HG03469 (cell line): ENCODE results near the gene TVP23B.
A peak's percentile ranks its signal among the peaks of the same experiment; 100 is the strongest.
"Not testable (repeated sequence)": the region's sequence is repeated elsewhere in the genome, so short reads cannot be mapped to it uniquely, and the experiment has no call there.

Source experiments
- ATAC-seq: cut with Tn5 transposase; IDR thresholded peaks from one replicate; pipeline ENCODE4 v1.9.1; 2021; ENCODE audit warnings: mild to moderate bottlenecking, moderate library complexity, moderate number of reproducible peaks; ENCODE audit not compliant: unreplicated experiment

The TVP23B gene

DNA sequence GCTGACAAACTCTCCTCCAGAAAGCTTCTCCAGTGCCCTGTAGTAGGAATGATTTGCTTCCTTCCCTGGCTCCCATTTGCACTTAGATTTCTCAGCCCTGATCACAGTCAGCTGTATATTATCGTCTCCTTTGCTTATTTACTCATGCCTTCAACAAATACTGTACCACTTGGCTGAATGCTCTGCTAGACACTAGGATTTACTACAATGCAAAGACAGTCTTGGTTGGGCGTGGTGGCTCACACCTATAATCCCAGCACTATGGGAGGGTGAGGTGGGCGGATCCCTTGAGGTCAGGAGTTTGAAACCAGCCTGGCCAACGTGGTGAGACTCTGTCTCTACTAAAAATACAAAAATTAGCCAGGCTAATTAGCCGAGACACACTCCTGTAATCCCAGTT, 5.9 kb downstream of the TVP23B start:
- not testable (repeated sequence) for ATAC-seq

DNA sequence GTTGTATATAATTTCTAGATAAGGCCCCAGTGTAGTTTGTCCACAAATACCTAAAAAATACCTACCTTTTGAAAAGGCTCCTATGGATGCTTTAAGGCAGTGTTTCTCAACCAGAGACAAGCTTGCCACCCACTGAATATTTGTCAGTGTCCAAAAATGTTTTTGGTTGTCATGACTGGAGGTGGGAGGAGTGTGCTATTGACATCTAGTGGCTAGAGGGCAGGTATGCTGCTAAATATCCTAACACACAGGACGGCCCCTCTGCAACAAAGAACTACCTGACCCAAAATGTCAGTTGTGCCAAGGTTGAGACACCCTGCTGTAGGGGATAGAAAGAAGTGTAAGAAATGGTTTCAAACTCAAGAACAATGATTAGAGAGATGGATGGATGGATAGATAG, 10.4 kb downstream of the TVP23B start:
- not testable (repeated sequence) for ATAC-seq

DNA sequence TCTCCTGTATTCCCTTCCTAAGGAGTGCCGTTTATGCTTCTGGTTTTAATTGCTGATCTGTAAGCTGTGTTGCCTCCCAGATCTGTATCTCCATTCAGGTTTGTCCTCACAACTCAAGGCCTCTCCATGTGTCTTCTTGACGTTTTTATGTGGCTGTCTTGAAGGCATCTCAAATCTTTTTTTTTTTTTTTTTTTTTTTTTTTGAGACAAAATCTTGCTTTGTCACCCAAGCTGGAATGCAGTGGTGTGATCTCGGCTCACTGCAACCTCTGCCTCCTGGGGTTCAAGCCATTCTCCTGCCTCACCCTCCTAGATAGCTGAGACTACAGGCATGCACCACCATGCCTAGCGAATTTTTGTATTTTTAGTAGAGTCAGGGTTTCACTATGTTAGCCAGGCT, 13.9 kb downstream of the TVP23B start:
- not testable (repeated sequence) for ATAC-seq

DNA sequence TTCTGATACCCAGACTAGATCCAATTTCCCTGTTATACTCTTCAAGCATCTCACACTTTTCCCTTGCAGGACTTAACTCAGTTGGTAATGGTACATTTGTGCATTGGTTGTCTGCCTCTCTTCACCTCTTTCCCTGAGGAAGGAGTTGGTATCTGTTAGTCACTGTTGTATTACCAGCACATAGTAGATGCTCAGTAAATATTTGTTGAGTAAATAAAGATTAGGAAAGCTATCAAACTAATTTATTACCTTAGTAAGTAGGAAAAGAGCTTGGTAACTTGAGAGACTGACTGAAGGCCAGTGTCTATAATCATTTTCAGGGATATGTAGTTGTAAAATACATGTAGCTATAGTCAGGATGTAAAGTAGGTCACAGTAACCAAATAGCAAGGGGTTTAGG, 15.9 kb downstream of the TVP23B start:
- ATAC-seq = not testable (repeated sequence)

DNA sequence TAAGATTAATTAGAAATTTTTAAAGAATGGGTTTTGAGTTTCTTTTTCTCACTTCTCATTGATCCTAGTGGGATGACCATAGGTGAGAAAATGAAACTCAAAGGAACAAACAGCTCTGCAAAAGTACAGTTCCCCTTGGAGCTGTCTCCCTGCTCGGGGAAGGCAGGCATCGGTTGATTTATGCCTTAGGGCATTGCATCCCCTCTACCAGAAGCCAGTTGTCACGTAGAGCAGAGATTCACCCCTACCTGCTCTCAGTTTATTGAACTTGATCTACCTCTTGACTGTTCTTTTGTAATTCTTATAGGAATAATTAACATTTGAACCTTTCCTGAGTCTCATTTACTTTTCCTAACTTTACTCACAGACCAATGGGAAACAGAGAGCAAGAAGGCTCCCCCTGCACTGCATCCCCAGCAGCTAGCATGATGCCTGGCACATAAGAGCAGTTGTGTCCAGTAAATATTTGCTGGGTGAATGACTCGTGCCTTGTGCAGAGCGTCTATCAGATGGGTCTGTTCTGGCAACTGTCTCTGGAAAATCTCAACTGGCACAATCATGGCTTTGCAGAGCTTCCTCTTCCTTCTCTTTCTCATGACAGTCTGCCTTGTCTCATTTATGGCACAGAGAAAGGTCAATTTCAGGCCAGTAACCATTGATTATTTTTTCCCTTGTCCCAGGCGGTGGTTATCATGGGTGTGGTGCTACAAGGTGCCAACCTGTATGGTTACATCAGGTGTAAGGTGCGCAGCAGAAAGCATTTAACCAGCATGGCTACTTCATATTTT, 22.7 kb downstream of the TVP23B start:
- not testable (repeated sequence) for ATAC-seq

GRCh38 chr17:18815924-18816323, 34.9 kb downstream of the TVP23B start:
- not testable (repeated sequence) for ATAC-seq

DNA sequence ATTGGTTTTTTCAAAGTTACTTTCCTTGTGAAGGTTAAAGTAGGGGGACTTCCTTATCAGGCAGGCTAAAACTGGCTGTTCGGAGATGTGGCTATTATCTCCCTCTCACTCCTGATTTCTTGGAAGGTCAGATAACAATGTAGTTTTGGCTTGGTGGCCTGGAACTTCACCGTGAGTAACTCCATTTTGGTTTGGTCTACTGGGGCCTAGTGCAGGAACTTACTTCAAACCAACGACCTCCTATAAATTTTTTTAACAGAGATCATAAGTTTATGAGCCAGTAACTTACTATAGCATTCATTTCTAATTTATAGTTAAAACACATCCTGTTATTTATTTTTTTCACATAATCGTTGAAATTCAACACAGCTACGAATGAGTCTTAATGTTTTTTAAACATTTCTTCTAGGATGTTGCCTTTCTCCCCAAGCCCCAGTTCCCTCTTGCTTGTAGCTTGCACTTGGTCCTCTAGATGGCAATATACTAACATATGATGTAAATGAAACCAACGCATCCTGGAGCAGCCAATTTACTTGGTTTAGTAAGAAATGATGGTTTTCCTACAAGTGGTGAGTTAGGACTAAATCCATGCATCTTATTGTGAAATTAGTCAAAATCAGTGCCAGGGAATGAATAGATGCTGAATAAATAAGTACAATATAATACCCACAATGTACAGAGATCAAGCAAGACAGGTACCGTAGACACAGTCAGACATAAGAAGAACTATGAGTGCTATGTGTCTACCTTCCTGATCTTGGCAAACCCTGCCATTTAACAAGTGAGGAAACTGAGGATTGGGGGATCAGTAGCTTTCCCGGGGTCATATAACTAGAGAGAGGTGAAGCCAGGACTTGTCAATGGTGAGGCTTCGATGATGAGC, 35.7 kb downstream of the TVP23B start:
- not testable (repeated sequence) for ATAC-seq

GRCh38 chr17:18821430-18821829, 40.4 kb downstream of the TVP23B start:
- ATAC-seq = not testable (repeated sequence)

DNA sequence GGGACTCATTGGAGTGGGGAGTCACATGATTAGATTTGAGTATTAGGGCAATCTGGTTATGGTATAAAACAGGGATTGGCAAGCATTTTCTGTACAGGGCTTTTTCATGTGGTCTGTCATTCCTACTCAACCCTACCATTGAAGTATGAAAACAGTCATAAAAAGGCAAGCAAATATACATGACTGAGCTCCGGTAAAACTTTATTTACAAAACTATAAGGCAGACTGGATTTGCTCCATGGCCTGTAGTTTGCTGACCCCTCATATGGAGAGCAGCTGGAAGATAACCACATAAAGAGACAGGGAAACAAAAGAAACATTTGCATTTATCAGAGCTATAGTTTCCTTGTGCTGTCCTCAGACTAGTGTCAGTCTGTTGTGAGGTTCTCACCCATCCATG, 46.6 kb downstream of the TVP23B start:
- not testable (repeated sequence) for ATAC-seq

DNA sequence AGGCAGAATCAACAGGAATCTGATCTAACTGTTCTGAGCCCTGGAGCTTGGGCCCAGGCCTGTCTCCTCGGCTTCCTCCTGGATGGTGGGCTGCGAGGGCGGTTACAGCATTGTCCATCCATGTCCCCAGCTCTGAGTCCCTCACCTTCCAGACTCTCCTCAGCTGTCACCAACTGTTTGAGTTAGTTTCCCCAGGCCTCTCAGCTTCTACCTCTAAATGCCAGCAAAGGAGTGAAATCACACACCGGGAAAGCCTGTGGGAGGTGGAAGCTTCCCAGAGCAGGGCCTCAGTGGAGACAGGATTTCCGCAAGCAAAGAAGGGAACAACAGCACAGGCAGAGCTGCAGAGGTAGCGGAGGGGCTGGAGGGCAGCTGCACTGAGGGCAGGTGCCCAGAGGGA, 67.5 kb downstream of the TVP23B start:
- ATAC-seq = no peak

DNA sequence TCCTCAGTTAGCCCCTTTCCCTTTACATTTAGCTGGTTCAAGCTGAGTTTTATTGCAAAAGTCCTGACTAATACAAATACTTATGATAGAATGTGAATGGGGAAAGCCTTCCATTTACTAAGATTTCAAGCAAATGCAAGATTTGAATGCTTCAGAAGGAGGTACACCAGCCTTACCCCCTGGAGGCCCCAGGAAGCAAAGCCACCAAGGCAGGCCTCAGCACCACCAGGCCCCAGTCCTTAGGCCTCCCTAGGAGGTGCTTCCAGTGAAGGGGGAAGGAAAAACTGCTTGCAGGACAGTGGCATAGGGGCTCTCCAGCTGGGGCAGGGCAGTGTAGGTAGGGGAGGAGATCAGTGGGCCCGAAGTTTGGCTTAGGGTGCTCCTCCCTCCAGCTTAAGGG, 69.7 kb downstream of the TVP23B start:
- ATAC-seq = no peak

- ATAC-seq = no peak
Observed at GRCh38 chr17:18851201-18851600, 70.2 kb downstream of the TVP23B start.

GRCh38 chr17:18854956-18855355, 74.0 kb downstream of the TVP23B start:
- no peak for ATAC-seq

GRCh38 chr17:18855831-18856569, 75.0 kb downstream of the TVP23B start:
- peak; percentile 63 for ATAC-seq
